ENCODE results near the gene KRT82.

GRCh38 chr12:52364061-52364460 lies 42.1 kb downstream of the KRT82 start:
- TF ChIP-seq POLR2A (IDR thresholded peaks at IDR 0.05; ENCODE audit: low read length) = no peak
- no peak for TF ChIP-seq GATA1 (IDR thresholded peaks at IDR 0.05; ENCODE audit: low read depth, low read length)
